ENCODE results near the gene MAPKAP1.

DNA sequence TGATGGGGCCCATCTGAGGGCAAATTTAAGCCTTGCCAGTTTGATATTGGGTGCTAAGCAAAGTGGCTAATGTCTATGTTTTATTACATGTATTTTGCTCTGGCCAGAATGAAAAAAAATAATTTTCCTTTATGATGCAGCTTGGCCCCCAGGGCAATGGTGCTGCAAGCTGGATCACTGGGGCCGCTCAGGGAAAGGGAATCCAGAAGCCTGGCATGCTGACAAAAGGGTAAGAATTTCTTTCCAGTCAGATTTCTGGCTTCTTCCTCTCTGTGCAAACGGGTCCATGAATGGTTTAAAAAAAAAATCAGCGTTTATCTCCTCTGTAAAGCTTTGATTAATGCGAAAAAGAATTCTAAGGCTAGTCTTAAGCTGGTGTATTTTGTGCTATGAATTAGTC, 138.4 kb downstream of the MAPKAP1 start:
- TF ChIP-seq, protein P1, sequence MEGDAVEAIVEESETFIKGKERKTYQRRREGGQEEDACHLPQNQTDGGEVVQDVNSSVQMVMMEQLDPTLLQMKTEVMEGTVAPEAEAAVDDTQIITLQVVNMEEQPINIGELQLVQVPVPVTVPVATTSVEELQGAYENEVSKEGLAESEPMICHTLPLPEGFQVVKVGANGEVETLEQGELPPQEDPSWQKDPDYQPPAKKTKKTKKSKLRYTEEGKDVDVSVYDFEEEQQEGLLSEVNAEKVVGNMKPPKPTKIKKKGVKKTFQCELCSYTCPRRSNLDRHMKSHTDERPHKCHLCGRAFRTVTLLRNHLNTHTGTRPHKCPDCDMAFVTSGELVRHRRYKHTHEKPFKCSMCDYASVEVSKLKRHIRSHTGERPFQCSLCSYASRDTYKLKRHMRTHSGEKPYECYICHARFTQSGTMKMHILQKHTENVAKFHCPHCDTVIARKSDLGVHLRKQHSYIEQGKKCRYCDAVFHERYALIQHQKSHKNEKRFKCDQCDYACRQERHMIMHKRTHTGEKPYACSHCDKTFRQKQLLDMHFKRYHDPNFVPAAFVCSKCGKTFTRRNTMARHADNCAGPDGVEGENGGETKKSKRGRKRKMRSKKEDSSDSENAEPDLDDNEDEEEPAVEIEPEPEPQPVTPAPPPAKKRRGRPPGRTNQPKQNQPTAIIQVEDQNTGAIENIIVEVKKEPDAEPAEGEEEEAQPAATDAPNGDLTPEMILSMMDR (conservative IDR thresholded peaks at IDR 0.05) = no peak
- TF ChIP-seq ZFX (IDR thresholded peaks at IDR 0.05) = no peak

Data from C4-2B (cell line).